OCI-LY3 (cell line): ENCODE results near the gene GIT1.

Source experiments
- CTCF ChIP-seq: fragments of 200-600, 300-600 bp; sonication (generic); IDR thresholded peaks from 2 replicates; pipeline ENCODE4 v1.5.1; 2014; ENCODE audit warnings: antibody characterized with exemption, low read length, low read depth
- EZH2phosphoT487 ChIP-seq: fragments of 200-600 bp; shearing (Covaris generic); IDR thresholded peaks from 2 replicates; pipeline ENCODE4 v1.6.1; 2018; ENCODE audit warnings: antibody characterized with exemption, mixed run types, low read depth

- no peak for TF ChIP-seq CTCF
- TF ChIP-seq EZH2phosphoT487, result no peak
Measured at GRCh38 chr17:29533976-29534375, 55.5 kb downstream of the GIT1 start.
